ENCODE measurements around the gene SPRED1. TPM values are rescaled to one million over a fixed set of nuclear protein-coding genes. Genes with fewer than 3 reads are reported as not detected.

Gene SPRED1
- total and polyA plus RNA-seq, 2 of the 4 experiments (the other 2 are of a cell fraction), result 6.6 to 17.9 TPM

DNA sequence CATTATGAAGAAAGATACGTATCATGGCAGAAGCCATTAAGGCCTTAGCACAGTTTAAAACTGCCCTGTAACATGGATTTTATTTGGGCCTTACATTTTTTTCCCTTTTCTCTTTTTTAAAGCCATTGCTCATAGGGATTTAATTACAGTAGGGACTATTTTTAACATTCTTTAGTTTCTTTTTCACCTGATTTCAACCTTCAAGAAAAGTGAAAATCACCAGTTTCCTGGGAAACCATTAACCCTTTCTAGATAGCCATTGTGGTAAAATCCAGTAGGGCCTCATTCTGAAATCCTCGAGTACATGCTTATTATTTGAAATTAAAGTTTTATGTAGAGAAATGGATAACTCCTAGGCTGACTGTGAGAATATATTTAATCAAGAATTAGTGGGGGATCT, 3.1 kb downstream of the SPRED1 start:
- Histone ChIP-seq H3K36me3 (ENCODE audit: control insufficient read depth, insufficient read depth, low read length) (no peaks in the 10 kb centered on the region), H2BK20ac (ENCODE audit: low read depth, low read length) (no peak overlapping the region), H4K5ac (ENCODE audit: low read depth, low read length) (no peak overlapping the region), H3K27ac (ENCODE audit: insufficient read depth, low read length) (no peak overlapping the region), H3K27me3 (ENCODE audit: control insufficient read depth, insufficient read depth, low read length) (no peaks in the 10 kb centered on the region), H3K9me3 (ENCODE audit: control insufficient read depth, insufficient read depth, low read length) (no peaks in the 10 kb centered on the region), H2BK120ac (ENCODE audit: low read depth, low read length) (no peak overlapping the region), H3K56ac (ENCODE audit: extremely low read depth, insufficient read depth, low read length) (no peak overlapping the region), H3K4me3 (ENCODE audit: insufficient read depth, low read depth, low read length) (no peak overlapping the region), H2AK9ac (replicated peaks; ENCODE audit: low read depth, low read length, poor library complexity) (no peak overlapping the region), H3K9ac (ENCODE audit: low read depth, low read length) (peak overlapping the region; percentile 36; the same call in 1 of the 2 replicates), H2BK15ac (ENCODE audit: low read depth, low read length) (no peak overlapping the region), H2AK5ac (ENCODE audit: low read depth, low read length) (no peak overlapping the region), H4K91ac (ENCODE audit: insufficient read depth, low read depth, low read length) (no peak overlapping the region), H4K8ac (ENCODE audit: low read depth in 2 of 2, low read length in 2 of 2) (no peak overlapping the region), H3K4ac (ENCODE audit: low read depth, low read length) (no peak overlapping the region), H4K20me1 (ENCODE audit: insufficient read depth, low read length) (peaks cover 58% of the 10 kb centered on the region), H3K14ac (replicated peaks; ENCODE audit: low read depth, low read length) (no peak overlapping the region), H2BK5ac (ENCODE audit: low read depth, low read length, poor library complexity, severe bottlenecking) (peak overlapping the region; percentile 24), H3K18ac (ENCODE audit: low read depth, low read length) (no peak overlapping the region), H3K79me1 (ENCODE audit: low read depth in 1 of 2, low read length in 2 of 2) (peaks cover 0 to 20% of the 10 kb centered on the region in 2 experiments; a peak in 2 of 4 replicates), H3K4me2 (ENCODE audit: low read depth, low read length) (peak overlapping the region; percentile 79), H3K9me1 (ENCODE audit: insufficient read depth, low read length) (peaks cover 3% of the 10 kb centered on the region; the same call in 1 of the 2 replicates), H3K4me1 (ENCODE audit: control insufficient read depth, insufficient read depth, low read length) (peaks cover 13% of the 10 kb centered on the region), H2AFZ (replicated peaks; ENCODE audit: low read length, poor library complexity) (no peak overlapping the region), H3K23ac (ENCODE audit: low read depth, low read length) (no peak overlapping the region; the same call in 1 of the 2 replicates)
- no peak for TF ChIP-seq NFE2L2 (IDR thresholded peaks at IDR 0.05; ENCODE audit: low read depth, low read length)
- TF ChIP-seq USF2 (IDR thresholded peaks at IDR 0.05; ENCODE audit: low read depth, low read length), result no peak
- TF ChIP-seq, protein P1, sequence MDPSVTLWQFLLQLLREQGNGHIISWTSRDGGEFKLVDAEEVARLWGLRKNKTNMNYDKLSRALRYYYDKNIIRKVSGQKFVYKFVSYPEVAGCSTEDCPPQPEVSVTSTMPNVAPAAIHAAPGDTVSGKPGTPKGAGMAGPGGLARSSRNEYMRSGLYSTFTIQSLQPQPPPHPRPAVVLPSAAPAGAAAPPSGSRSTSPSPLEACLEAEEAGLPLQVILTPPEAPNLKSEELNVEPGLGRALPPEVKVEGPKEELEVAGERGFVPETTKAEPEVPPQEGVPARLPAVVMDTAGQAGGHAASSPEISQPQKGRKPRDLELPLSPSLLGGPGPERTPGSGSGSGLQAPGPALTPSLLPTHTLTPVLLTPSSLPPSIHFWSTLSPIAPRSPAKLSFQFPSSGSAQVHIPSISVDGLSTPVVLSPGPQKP (IDR thresholded peaks at IDR 0.05; ENCODE audit: borderline replicate concordance, low read depth, low read length), result no peak
- no peak for TF ChIP-seq RAD21 (IDR thresholded peaks at IDR 0.05; ENCODE audit: low read length)
- dilution Hi-C loops (cut with HindIII; ENCODE audit: low sequenced_read_pairs, unreplicated experiment), result no loop called here
- no peak for ATAC-seq (ENCODE audit: low read depth)
- WGBS, 2 experiments (ENCODE audit: extremely low coverage in 2 of 2, insufficient read length in 1 of 2), result no CpG with 5 or more reads among the region's 2 CpGs
- DNase-seq, result no peak
- in situ Hi-C loops (cut with MboI; ENCODE audit: low sequenced_read_pairs), result loop anchor here (10.0 kb wide), 1 partner anchor 89 kb away; no protein-coding TSS in a partner anchor
- intact Hi-C loops (cut with micrococcal nuclease), result loop anchor here (2.0 to 5.0 kb wide), 3 partner anchors 42 to 687 kb away; no protein-coding TSS in a partner anchor
- ChIA-PET CTCF (no interaction called here), POLR2A (ENCODE audit: unreplicated experiment) (interaction anchor here (0.6 kb wide), 1 partner anchor 40 kb away, joined by 7 read pairs; no protein-coding TSS in a partner anchor)
- BruUV-seq (replicated peaks), result no TSS peak
